A549 (cell line): ENCODE measurements around the gene MAPK13. TPM values are rescaled to one million over a fixed set of nuclear protein-coding genes. Genes with fewer than 3 reads are reported as not detected.
A peak's percentile ranks its signal among the peaks of the same experiment; 100 is the strongest.

Source experiments
- ATAC-seq, 2 experiments: fragments of 200-7000 bp in 1 of 2; fragments of >200 bp in 1 of 2; cut with Nextera tagmentation in 1 of 2; cut with Tn5 transposase in 1 of 2; 3 replicates each; pipeline versions ENCODE4 v1.8.0 to v1.9.1; 2018 to 2020; ENCODE audit warnings: mild to moderate bottlenecking in 1 of 2, moderate library complexity in 1 of 2
- CTCF ChIA-PET: fragments of 300-600 bp; sonication (Branson Sonifier 250); formaldehyde crosslinking; extraction: SDS; loops from one replicate; lab custom pipeline; 2021; ENCODE audit warnings: antibody characterized with exemption, inconsistent platforms; lab: Yijun Ruan, JAX
- POLR2A ChIA-PET: fragments of 350-600 bp; formaldehyde crosslinking; extraction: SDS; loops from one replicate; lab custom pipeline; 2021; ENCODE audit warnings: antibody characterized with exemption, inconsistent platforms; lab: Yijun Ruan, JAX
- DNase-seq, 2 experiments: peaks; one replicate each; pipeline versions ENCODE4 v3.0.0 to v3.0.0-alpha.2; 2011 to 2016; ENCODE audit warnings: low read depth in 1 of 2, low spot score in 1 of 2
- FAIRE-seq: peaks from 2 replicates; lab custom pipeline; 2011; peaks lifted over from hg19 to GRCh38; lab: Jason Lieb, UNC
- H3K27ac ChIP-seq, 2 experiments: fragments of >200 bp; sonication (Bioruptor Twin); formaldehyde crosslinking; 3 replicates each; pipeline ENCODE4 v1.5.1; 2016 to 2017
- H3K4me1 ChIP-seq: fragments of >200 bp; sonication (Bioruptor Twin); formaldehyde crosslinking; 3 replicates; pipeline ENCODE4 v1.6.1; 2016
- H3K4me2 ChIP-seq: fragments of >200 bp; sonication (Bioruptor Twin); formaldehyde crosslinking; 3 replicates; pipeline ENCODE4 v1.6.1; 2016
- H3K4me3 ChIP-seq: fragments of >200 bp; sonication (Bioruptor Twin); formaldehyde crosslinking; 3 replicates; pipeline ENCODE4 v1.5.1; 2016
- H3K9me3 ChIP-seq: fragments of >200 bp; sonication (Bioruptor Twin); formaldehyde crosslinking; 3 replicates; pipeline ENCODE4 v1.6.1; 2016
- ATOH8 ChIP-seq: fragments of 250-450 bp; sonication (Bioruptor Pico); IDR thresholded peaks from 2 replicates; pipeline ENCODE4 v1.5.0; 2020; ENCODE audit warnings: low read depth, mild to moderate bottlenecking, moderate library complexity
- CBX2 ChIP-seq: fragments of 200-600 bp; sonication (generic); IDR thresholded peaks from 2 replicates; pipeline ENCODE4 v1.6.1; 2016; ENCODE audit warnings: low read depth, mild to moderate bottlenecking, borderline replicate concordance
- CBX8 ChIP-seq: fragments of 200-600 bp; sonication (generic); IDR thresholded peaks from 2 replicates; pipeline ENCODE4 v1.6.1; 2016
- CHD4 ChIP-seq: fragments of 200-600 bp; sonication (generic); IDR thresholded peaks from 2 replicates; pipeline ENCODE4 v1.6.1; 2016; ENCODE audit warnings: antibody characterized with exemption, mild to moderate bottlenecking, borderline replicate concordance
- CTCF ChIP-seq: fragments of >200 bp; sonication (Bioruptor Twin); formaldehyde crosslinking; IDR thresholded peaks from 3 replicates; pipeline ENCODE4 v1.5.1; 2016
- E2F6 ChIP-seq: IDR thresholded peaks from 2 replicates; pipeline ENCODE4 v1.6.1; 2012; ENCODE audit warnings: low read depth, borderline replicate concordance
- EHF ChIP-seq: fragments of 250-450 bp; sonication (Bioruptor Pico); IDR thresholded peaks from 2 replicates; pipeline ENCODE4 v1.5.0; 2020; ENCODE audit warnings: mild to moderate bottlenecking
- EHMT2 ChIP-seq: fragments of 200-600 bp; sonication (generic); IDR thresholded peaks from 2 replicates; pipeline ENCODE4 v1.6.1; 2016; ENCODE audit warnings: antibody characterized with exemption, low read depth, mild to moderate bottlenecking, moderate library complexity
- ELK1 ChIP-seq: fragments of 150-350 bp; IDR thresholded peaks from 2 replicates; pipeline ENCODE4 v1.6.1; 2014; ENCODE audit warnings: low read depth, mild to moderate bottlenecking, low read length
- FOSB ChIP-seq: fragments of 250-450 bp; sonication (Bioruptor Pico); IDR thresholded peaks from 2 replicates; pipeline ENCODE4 v1.5.0; 2020; ENCODE audit warnings: mild to moderate bottlenecking, moderate library complexity
- FOXS1 ChIP-seq: fragments of 250-450 bp; sonication (Bioruptor Pico); IDR thresholded peaks from 2 replicates; pipeline ENCODE4 v1.5.0; 2020; ENCODE audit warnings: mild to moderate bottlenecking, moderate library complexity
- HES2 ChIP-seq: fragments of >200 bp; sonication (Bioruptor Twin); formaldehyde crosslinking; IDR thresholded peaks from 2 replicates; pipeline ENCODE4 v1.6.1; 2016
- HEYL ChIP-seq: fragments of 250-450 bp; sonication (Bioruptor Pico); IDR thresholded peaks from 2 replicates; pipeline ENCODE4 v1.8.0; 2021; ENCODE audit warnings: mild to moderate bottlenecking, moderate library complexity
- HOXB5 ChIP-seq: fragments of 250-450 bp; sonication (Bioruptor Pico); IDR thresholded peaks from 2 replicates; pipeline ENCODE4 v1.5.0; 2020; ENCODE audit warnings: mild to moderate bottlenecking, moderate library complexity
- JUN ChIP-seq, 2 experiments: fragments of >200 bp; sonication (Bioruptor Twin); formaldehyde crosslinking; IDR thresholded peaks; 2 replicates in 1 of 2; 3 replicates in 1 of 2; pipeline ENCODE4 v1.6.1; 2016 to 2017
- JUNB ChIP-seq: fragments of >200 bp; sonication (Bioruptor Twin); formaldehyde crosslinking; IDR thresholded peaks from 2 replicates; pipeline ENCODE4 v1.6.1; 2016
- KDM5A ChIP-seq: fragments of 200-600 bp; sonication (generic); IDR thresholded peaks from 2 replicates; pipeline ENCODE4 v1.6.1; 2016; ENCODE audit warnings: antibody characterized with exemption, mild to moderate bottlenecking
- MAX ChIP-seq: IDR thresholded peaks from 2 replicates; pipeline ENCODE4 v1.6.1; 2012
- NR3C1 ChIP-seq: fragments of >200 bp; sonication (Bioruptor Twin); formaldehyde crosslinking; IDR thresholded peaks from 3 replicates; pipeline ENCODE4 v1.6.1; 2017
- RAD21 ChIP-seq, 2 experiments: fragments of >200 bp in 1 of 2; sonication (Bioruptor Twin) in 1 of 2; formaldehyde crosslinking in 1 of 2; IDR thresholded peaks in 1 of 2; conservative IDR thresholded peaks in 1 of 2; 2 replicates in 1 of 2; 3 replicates in 1 of 2; pipeline ENCODE4 v1.6.1; 2012 to 2018; ENCODE audit warnings: inconsistent platforms in 1 of 2
- RARB ChIP-seq: fragments of 250-450 bp; sonication (Bioruptor Pico); IDR thresholded peaks from 2 replicates; pipeline ENCODE4 v1.8.0; 2021; ENCODE audit warnings: mild to moderate bottlenecking, moderate library complexity
- RFX5 ChIP-seq: fragments of 450-650 bp; IDR thresholded peaks from 2 replicates; pipeline ENCODE4 v1.7.1; 2014; ENCODE audit warnings: antibody characterized with exemption, mild to moderate bottlenecking, moderate library complexity
- SREBF2 ChIP-seq: fragments of 450-650 bp; IDR thresholded peaks from 2 replicates; pipeline ENCODE4 v1.6.1; 2014; ENCODE audit warnings: mild to moderate bottlenecking, moderate library complexity
- TP53 ChIP-seq: fragments of 250-450 bp; sonication (Bioruptor Pico); IDR thresholded peaks from 2 replicates; pipeline ENCODE4 v1.5.0; 2021; ENCODE audit warnings: mild to moderate bottlenecking, moderate library complexity
- ZFP36 ChIP-seq: fragments of 450-650 bp; IDR thresholded peaks from 2 replicates; pipeline ENCODE4 v1.6.1; 2014; ENCODE audit warnings: borderline replicate concordance; ENCODE audit not compliant: partially characterized antibody
- WGBS: methylation state at CpG from one replicate; pipeline ENCODE4 v1.1.6; 2017; ENCODE audit errors: missing lambda C conversion rate; 5-methylcytosine and 5-hydroxymethylcytosine counted together
- polyA plus RNA-seq, 4 experiments: library from polyadenylated mRNA; depleted of rRNA in 3 of 4; stranded (reverse); fragments of >200 nt; fragmentation: RNase III in 1 of 4; extraction: RNeasy Plus Mini Kit Qiagen cat#74134 plus additional on column Dnase treatment in 1 of 4; gene quantifications; 2 replicates in 3 of 4; 3 replicates in 1 of 4; pipeline ENCODE4 v1.2.3, GENCODE V29; 2011 to 2017

Gene MAPK13
- polyA plus RNA-seq, 2 of the 4 experiments (the other 2 are of a cell fraction): 0.45 to 0.63 TPM

- DNase-seq (no peak), ATAC-seq (peak in 1 of 2 experiments; percentile 74; a peak in 3 of 6 replicates)
- 65% methylated on average over 7 of the region's 7 CpGs for WGBS
These were observed 9.1 kb downstream of the MAPK13 start for GRCh38 chr6:36139431-36139830.

GRCh38 chr6:36139991-36140710, 9.8 kb downstream of the MAPK13 start:
- ChIA-PET CTCF (interaction anchor here (1.0 to 2.3 kb wide), 4 partner anchors 15 to 216 kb away, joined by 3 to 5 read pairs (median 3); no protein-coding TSS in a partner anchor), POLR2A (no interaction called here)
- Histone ChIP-seq H3K27ac (no peak overlapping the region), H3K4me2 (no peak overlapping the region), H3K4me1 (no peaks in the 10 kb centered on the region), H3K9me3 (no peaks in the 10 kb centered on the region), H3K4me3 (no peak overlapping the region)
- TF ChIP-seq HES2 (no peak), CHD4 (no peak), ZFP36 (no peak), JUN (IDR thresholded peaks at IDR 0.05) (no peak), ATOH8 (CRISPR knock-in tag) (no peak)
- FAIRE-seq (no peak), DNase-seq (no peak), ATAC-seq (no peak)
- WGBS: 89% methylated on average over 8 of the region's 8 CpGs

More at GRCh38 chr6:36139431-36139830, 9.1 kb downstream of the MAPK13 start:
- no peak for TF ChIP-seq EHF (CRISPR knock-in tag)
- no peak for TF ChIP-seq RARB (CRISPR knock-in tag)
- no peak for TF ChIP-seq KDM5A
- TF ChIP-seq RAD21 (conservative IDR thresholded peaks at IDR 0.05 in 1 of 2, IDR thresholded peaks at IDR 0.05 in 1 of 2): peak in 1 of 2 experiments; percentile 35; a peak in 2 of 5 replicates
- no peak for TF ChIP-seq TP53
- TF ChIP-seq EHMT2: no peak
- Histone ChIP-seq H3K4me1 (no peaks in the 10 kb centered on the region), H3K27ac (no peak overlapping the region), H3K9me3 (no peaks in the 10 kb centered on the region), H3K4me3 (no peak overlapping the region), H3K4me2 (no peak overlapping the region)
- ChIA-PET POLR2A (no interaction called here), CTCF (interaction anchor here (0.9 to 2.3 kb wide), 4 partner anchors 14 to 217 kb away, joined by 3 to 5 read pairs (median 3); no protein-coding TSS in a partner anchor)
- FAIRE-seq: no peak

- no peaks in the 10 kb centered on the region for H3K9me3 ChIP-seq
- no peak overlapping the region for H3K4me3 ChIP-seq
- ChIA-PET POLR2A (no interaction called here), CTCF (interaction anchor here (1.3 to 2.3 kb wide), 2 partner anchors 46 to 174 kb away, joined by 3 to 5 read pairs; no protein-coding TSS in a partner anchor)
- FAIRE-seq: no peak
- ATAC-seq: no peak
- no peak for TF ChIP-seq EHMT2
- no peak for TF ChIP-seq TP53
- no peak for TF ChIP-seq CBX8
- no peak for TF ChIP-seq FOSB (CRISPR knock-in tag)
- TF ChIP-seq HEYL (CRISPR knock-in tag): no peak
- no peak for TF ChIP-seq E2F6
- no peak for TF ChIP-seq KDM5A
- TF ChIP-seq MAX: no peak
- TF ChIP-seq CHD4: no peak
- TF ChIP-seq NR3C1: no peak
- no peak for TF ChIP-seq RAD21 (conservative IDR thresholded peaks at IDR 0.05 in 1 of 2, IDR thresholded peaks at IDR 0.05 in 1 of 2)
- no peak overlapping the region for H3K4me2 ChIP-seq
- WGBS: 85% methylated on average over 4 of the region's 4 CpGs
- DNase-seq: no peak
- no peak overlapping the region for H3K27ac ChIP-seq
- H3K4me1 ChIP-seq: no peaks in the 10 kb centered on the region
These were observed 10.8 kb downstream of the MAPK13 start for GRCh38 chr6:36141091-36141490.

GRCh38 chr6:36141961-36142360, 11.6 kb downstream of the MAPK13 start:
- FAIRE-seq (no peak), DNase-seq (no peak), ATAC-seq (no peak)
- H3K27ac ChIP-seq: no peak overlapping the region
- no peaks in the 10 kb centered on the region for H3K9me3 ChIP-seq
- ChIA-PET CTCF (no interaction called here), POLR2A (no interaction called here)
- WGBS: 98% methylated on average over 4 of the region's 4 CpGs
- no peak overlapping the region for H3K4me3 ChIP-seq
- no peak overlapping the region for H3K4me2 ChIP-seq
- no peaks in the 10 kb centered on the region for H3K4me1 ChIP-seq
- TF ChIP-seq RFX5 (no peak), HOXB5 (CRISPR knock-in tag) (no peak), SREBF2 (no peak), ELK1 (no peak), JUNB (no peak), FOXS1 (no peak), FOSB (CRISPR knock-in tag) (no peak), ZFP36 (no peak), CBX2 (no peak), CTCF (no peak)
